A673 (cell line): ENCODE data around the gene NKIRAS2. TPM values are rescaled to one million over a fixed set of nuclear protein-coding genes. Genes with fewer than 3 reads are reported as not detected.

Experiments used
- BruUV-seq: library from RNA; stranded (reverse); fragments of 400-500 nt; replicated peaks from 2 replicates; lab custom pipeline; 2021; lab: Mats Ljungman, UMichigan
- CTCF ChIA-PET: fragments of 300-600 bp; sonication (Branson Sonifier 250); formaldehyde crosslinking; loops from one replicate; lab custom pipeline; 2022; ENCODE audit warnings: antibody characterized with exemption; lab: Charles Lee
- POLR2A ChIA-PET: fragments of 300-600 bp; sonication (Branson Sonifier 250); formaldehyde crosslinking; loops from one replicate; lab custom pipeline; 2022; ENCODE audit warnings: antibody characterized with exemption; ENCODE audit not compliant: low non-redundant PET; lab: Charles Lee
- DNase-seq: peaks from one replicate; pipeline ENCODE4 v3.0.0-alpha.2; 2015; ENCODE audit warnings: low spot score
- H3K27ac ChIP-seq: fragments of 200-600 bp; sonication (generic); 2 replicates; pipeline ENCODE4 v1.5.1; 2016; ENCODE audit warnings: mixed run types, low read depth, mild to moderate bottlenecking, mixed read lengths, antibody characterized with exemption, low read length; ENCODE audit not compliant: poor library complexity, severe bottlenecking
- H3K27me3 ChIP-seq: fragments of 200-600 bp; sonication (generic); replicated peaks from 2 replicates; pipeline ENCODE4 v1.6.1; 2017; ENCODE audit warnings: mixed run types, low read depth, mild to moderate bottlenecking, mixed read lengths, antibody characterized with exemption, low read length; ENCODE audit not compliant: insufficient read depth, poor library complexity
- H3K36me3 ChIP-seq: fragments of 200-600 bp; sonication (generic); 2 replicates; pipeline ENCODE4 v1.6.1; 2016; ENCODE audit warnings: mixed run types, mild to moderate bottlenecking, mixed read lengths, antibody characterized with exemption, low read length; ENCODE audit not compliant: insufficient read depth, poor library complexity, severe bottlenecking
- H3K4me1 ChIP-seq: fragments of 200-600 bp; sonication (generic); 2 replicates; pipeline ENCODE4 v1.6.1; 2017; ENCODE audit warnings: mixed run types, mild to moderate bottlenecking, mixed read lengths, antibody characterized with exemption, low read length; ENCODE audit not compliant: insufficient read depth, poor library complexity, severe bottlenecking
- H3K4me3 ChIP-seq: fragments of 200-600 bp; sonication (generic); 2 replicates; pipeline ENCODE4 v1.5.1; 2016; ENCODE audit warnings: low read depth, mixed run types, mild to moderate bottlenecking, mixed read lengths, low read length; ENCODE audit not compliant: poor library complexity, severe bottlenecking
- H3K9me3 ChIP-seq: fragments of 200-600 bp; sonication (generic); 2 replicates; pipeline ENCODE4 v1.6.1; 2016; ENCODE audit warnings: mixed run types, low read depth, mild to moderate bottlenecking, mixed read lengths, antibody characterized with exemption, low read length; ENCODE audit not compliant: poor library complexity, severe bottlenecking
- EZH2 ChIP-seq: fragments of 200-600 bp; sonication (generic); IDR thresholded peaks from 2 replicates; pipeline ENCODE4 v1.6.1; 2017; ENCODE audit warnings: borderline replicate concordance, low read depth, mild to moderate bottlenecking, mixed read lengths, antibody characterized with exemption, low read length; ENCODE audit not compliant: poor library complexity, severe bottlenecking
- intact Hi-C: fragments of 100-400 bp; cut with micrococcal nuclease; formaldehyde crosslinking; loops from one replicate; pipeline ENCODE4 v1.10.0; 2022; ENCODE audit not compliant: unreplicated experiment
- total RNA-seq: library from RNA; stranded (reverse); gene quantifications from 2 replicates; pipeline ENCODE4 v1.2.3, GENCODE V29; 2021
- TF ChIP-seq, protein P1 (sequence below): fragments of 300-800, 200-600 bp; sonication (generic); conservative IDR thresholded peaks from 2 replicates; pipeline ENCODE4 v1.5.1; 2017; ENCODE audit warnings: low read depth, mild to moderate bottlenecking, antibody characterized with exemption, low read length, moderate library complexity, mixed read lengths

The NKIRAS2 gene
- total RNA-seq, 1 experiment from 2014 or later = 28.7 TPM

DNA sequence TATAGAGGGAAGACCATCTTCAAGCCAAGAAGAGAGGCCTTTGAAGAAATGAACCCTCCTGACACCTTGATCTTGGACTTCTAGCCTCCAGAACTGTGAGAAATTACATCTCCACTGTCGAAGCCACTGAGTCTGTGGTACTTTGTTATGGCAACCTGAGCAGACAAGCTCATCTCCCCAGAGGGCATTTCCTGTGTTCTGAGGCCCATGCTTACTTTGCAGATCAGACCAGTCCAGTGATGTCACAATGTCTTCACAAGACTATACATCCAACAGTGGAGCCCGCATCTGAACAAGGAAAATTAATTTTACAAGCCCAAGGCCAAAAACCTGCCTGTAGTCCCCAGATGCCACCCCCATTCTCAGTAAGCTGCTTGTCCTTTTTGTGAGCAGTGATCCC lies 45.3 kb downstream of the NKIRAS2 start:
- H3K27ac ChIP-seq = no peak overlapping the region
- H3K4me1 ChIP-seq = no peaks in the 10 kb centered on the region
- TF ChIP-seq EZH2 = no peak
- TF ChIP-seq, protein P1, sequence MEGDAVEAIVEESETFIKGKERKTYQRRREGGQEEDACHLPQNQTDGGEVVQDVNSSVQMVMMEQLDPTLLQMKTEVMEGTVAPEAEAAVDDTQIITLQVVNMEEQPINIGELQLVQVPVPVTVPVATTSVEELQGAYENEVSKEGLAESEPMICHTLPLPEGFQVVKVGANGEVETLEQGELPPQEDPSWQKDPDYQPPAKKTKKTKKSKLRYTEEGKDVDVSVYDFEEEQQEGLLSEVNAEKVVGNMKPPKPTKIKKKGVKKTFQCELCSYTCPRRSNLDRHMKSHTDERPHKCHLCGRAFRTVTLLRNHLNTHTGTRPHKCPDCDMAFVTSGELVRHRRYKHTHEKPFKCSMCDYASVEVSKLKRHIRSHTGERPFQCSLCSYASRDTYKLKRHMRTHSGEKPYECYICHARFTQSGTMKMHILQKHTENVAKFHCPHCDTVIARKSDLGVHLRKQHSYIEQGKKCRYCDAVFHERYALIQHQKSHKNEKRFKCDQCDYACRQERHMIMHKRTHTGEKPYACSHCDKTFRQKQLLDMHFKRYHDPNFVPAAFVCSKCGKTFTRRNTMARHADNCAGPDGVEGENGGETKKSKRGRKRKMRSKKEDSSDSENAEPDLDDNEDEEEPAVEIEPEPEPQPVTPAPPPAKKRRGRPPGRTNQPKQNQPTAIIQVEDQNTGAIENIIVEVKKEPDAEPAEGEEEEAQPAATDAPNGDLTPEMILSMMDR = no peak
- H3K9me3 ChIP-seq = no peaks in the 10 kb centered on the region
- intact Hi-C loops = no loop called here
- ChIA-PET POLR2A (no interaction called here), CTCF (no interaction called here)
- H3K27me3 ChIP-seq = no peaks in the 10 kb centered on the region
- no peaks in the 10 kb centered on the region for H3K36me3 ChIP-seq
- BruUV-seq = no TSS peak
- no peak for DNase-seq
- H3K4me3 ChIP-seq = no peak overlapping the region

DNA sequence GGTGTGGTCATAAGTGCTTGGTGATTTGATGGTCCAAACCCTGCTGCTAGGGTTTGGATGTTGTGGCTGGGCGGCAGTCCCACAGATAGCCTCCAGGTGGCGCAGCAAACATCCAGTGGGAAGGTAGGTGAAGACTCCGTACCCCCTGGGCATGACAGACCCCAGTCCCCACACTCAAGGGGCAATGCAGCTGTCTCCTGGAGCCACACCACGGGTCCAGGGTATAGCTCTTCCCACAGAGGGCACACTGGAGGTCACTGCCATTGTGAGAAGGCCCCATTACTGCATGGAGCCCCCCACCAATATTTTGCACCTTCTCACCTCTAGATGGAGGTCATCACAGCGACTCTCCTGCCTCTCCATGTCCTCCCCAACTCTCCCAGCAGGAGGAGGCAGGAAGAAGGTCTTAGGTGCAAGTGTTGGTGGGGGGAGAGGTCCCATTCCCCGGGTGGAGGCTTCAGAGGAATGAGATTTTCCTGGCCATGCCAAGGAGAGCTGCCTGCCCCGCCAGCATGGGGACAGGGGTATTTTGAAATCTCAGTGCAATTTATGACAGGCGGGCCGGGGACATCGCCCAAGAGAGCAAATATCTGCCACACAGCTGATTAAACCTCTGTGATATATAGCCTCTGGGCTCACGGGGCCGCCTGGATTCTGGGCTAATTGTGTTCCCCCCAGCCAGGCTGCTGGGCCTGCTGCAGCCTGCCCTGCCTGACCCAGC lies 47.6 kb downstream of the NKIRAS2 start:
- Histone ChIP-seq H3K4me3 (no peak overlapping the region), H3K27ac (no peak overlapping the region), H3K4me1 (no peaks in the 10 kb centered on the region), H3K27me3 (no peaks in the 10 kb centered on the region), H3K9me3 (no peaks in the 10 kb centered on the region), H3K36me3 (no peaks in the 10 kb centered on the region)
- no TSS peak for BruUV-seq
- intact Hi-C loops = no loop called here
- peak; percentile 44 for DNase-seq
- POLR2A ChIA-PET = no interaction called here
- CTCF ChIA-PET = interaction anchor here (0.9 kb wide), 1 partner anchor 12 kb away, joined by 3 read pairs; no protein-coding TSS in a partner anchor
- TF ChIP-seq, protein P1 = peak; percentile 80
- TF ChIP-seq EZH2 = no peak

DNA sequence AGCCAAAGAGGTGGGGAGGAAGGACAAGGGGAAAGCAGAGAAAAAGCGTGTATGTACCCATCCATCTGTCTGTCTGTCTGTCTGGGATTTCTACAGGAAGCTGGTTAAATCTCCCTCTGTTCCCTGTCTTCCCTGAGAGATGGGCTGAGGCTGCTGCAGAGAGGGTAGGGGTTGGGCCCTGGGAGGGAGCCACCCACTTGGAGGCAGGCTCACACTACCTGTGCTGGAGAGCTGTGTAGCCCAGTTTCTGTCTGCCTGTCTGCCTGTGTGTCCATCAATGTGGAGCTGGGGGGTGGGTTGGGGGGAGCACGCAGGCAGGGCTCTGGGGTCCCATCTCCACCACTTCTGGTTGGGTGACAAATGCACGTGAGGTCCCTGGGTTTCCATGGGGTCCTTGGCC lies 49.1 kb downstream of the NKIRAS2 start:
- no TSS peak for BruUV-seq
- H3K27ac ChIP-seq = no peak overlapping the region
- H3K27me3 ChIP-seq = no peaks in the 10 kb centered on the region
- TF ChIP-seq EZH2 = no peak
- TF ChIP-seq, protein P1 = no peak
- no peak for DNase-seq
- H3K36me3 ChIP-seq = no peaks in the 10 kb centered on the region
- no peaks in the 10 kb centered on the region for H3K9me3 ChIP-seq
- POLR2A ChIA-PET = no interaction called here
- H3K4me1 ChIP-seq = no peaks in the 10 kb centered on the region
- intact Hi-C loops = no loop called here
- CTCF ChIA-PET = interaction anchor here (0.5 kb wide), 1 partner anchor 283 kb away, joined by 3 read pairs; the partner anchor contains the start of gene JUP
- H3K4me3 ChIP-seq = no peak overlapping the region
